ENCODE results near the gene INTS11.

DNA sequence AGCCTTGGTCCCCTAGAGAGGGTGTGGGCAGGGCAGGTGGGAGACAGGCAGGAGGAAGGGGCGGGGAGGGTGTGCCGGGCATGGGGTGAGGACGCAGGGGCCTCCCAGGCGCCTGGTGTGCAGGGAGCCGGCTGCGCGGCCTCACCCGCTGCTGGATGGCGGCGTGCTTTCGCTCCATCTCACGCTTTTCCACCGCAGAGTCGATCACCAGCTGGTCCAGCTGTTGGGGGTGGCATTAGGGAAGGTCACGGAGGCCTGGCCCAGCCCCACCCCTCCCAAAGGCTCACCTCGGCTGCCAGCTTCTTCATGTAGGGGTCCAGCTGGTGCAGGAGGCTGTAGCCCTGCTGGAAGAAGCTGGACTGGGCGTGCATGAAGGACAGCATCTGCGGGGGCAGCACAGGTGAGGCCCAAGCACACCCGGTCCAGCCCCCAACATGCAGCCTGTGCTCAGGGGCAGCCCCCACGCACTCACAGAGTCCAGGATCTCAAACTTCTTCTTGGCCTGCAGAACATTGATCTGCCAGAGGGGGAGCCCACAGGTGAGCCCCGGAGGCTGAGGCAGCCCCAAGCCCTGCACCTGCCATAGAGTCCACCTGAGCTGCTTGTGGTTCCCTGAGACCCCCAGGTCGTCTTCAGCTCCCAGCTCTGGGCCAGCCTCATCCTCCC lies 24.6 kb downstream of the INTS11 start:
- TF ChIP-seq EZH2 (IDR thresholded peaks at IDR 0.05) (no peak), POLR2AphosphoS5 (IDR thresholded peaks at IDR 0.05; ENCODE audit: borderline replicate concordance, low read depth, low read length) (no peak)

Measured in SK-N-MC (cell line).